ENCODE measurements around the gene HDAC4. TPM values are rescaled to one million over a fixed set of nuclear protein-coding genes. Genes with fewer than 3 reads are reported as not detected.

HDAC4 gene
- polyA plus RNA-seq, 1 donor (not counting 4 experiments of a cell fraction or from before 2014, with no cell fraction given) = 2.9 TPM

DNA sequence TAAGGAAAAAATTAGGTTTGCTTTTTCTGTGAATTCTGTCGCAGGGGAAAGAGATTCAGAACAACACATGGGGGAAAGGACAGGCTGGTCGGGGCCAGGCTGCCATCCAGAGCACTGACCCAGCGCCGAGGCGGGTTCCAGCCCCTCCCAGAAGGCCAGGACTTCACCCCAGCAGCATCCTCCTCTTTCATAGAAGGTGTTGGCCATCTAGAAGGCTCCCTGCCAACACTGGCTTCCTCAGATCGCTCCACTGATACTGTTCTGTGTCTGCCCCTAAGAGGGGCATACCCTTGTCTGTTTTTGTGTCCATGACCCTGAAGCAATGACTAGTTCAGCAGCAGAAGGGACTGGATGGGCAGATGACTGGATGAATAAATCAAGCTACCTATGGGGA is 144.5 kb downstream of the HDAC4 start:
- no peaks in the 10 kb centered on the region for H3K9me3 ChIP-seq (ENCODE audit: control insufficient read depth, low read depth, low read length)
- H3K9ac ChIP-seq (ENCODE audit: control insufficient read depth, extremely low read depth, insufficient read depth, low read length) = no peak overlapping the region
- DNase-seq (ENCODE audit: low read depth, low spot score) = no peak
- dilution Hi-C loops (cut with MboI; ENCODE audit: extremely low pct_ligation_motif_present, low sequenced_read_pairs) = no loop called here
- TF ChIP-seq EZH2 (IDR thresholded peaks at IDR 0.05; ENCODE audit: low read length) = no peak
- TF ChIP-seq, protein P1, sequence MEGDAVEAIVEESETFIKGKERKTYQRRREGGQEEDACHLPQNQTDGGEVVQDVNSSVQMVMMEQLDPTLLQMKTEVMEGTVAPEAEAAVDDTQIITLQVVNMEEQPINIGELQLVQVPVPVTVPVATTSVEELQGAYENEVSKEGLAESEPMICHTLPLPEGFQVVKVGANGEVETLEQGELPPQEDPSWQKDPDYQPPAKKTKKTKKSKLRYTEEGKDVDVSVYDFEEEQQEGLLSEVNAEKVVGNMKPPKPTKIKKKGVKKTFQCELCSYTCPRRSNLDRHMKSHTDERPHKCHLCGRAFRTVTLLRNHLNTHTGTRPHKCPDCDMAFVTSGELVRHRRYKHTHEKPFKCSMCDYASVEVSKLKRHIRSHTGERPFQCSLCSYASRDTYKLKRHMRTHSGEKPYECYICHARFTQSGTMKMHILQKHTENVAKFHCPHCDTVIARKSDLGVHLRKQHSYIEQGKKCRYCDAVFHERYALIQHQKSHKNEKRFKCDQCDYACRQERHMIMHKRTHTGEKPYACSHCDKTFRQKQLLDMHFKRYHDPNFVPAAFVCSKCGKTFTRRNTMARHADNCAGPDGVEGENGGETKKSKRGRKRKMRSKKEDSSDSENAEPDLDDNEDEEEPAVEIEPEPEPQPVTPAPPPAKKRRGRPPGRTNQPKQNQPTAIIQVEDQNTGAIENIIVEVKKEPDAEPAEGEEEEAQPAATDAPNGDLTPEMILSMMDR (optimal IDR thresholded peaks at IDR 0.05 in 1 of 3, IDR thresholded peaks at IDR 0.05 in 1 of 3, conservative IDR thresholded peaks at IDR 0.05 in 1 of 3; ENCODE audit: extremely low read depth in 1 of 3, insufficient read depth in 2 of 3, low read length in 3 of 3) = no peak
- H3K4me1 ChIP-seq (ENCODE audit: control insufficient read depth, extremely low read depth, insufficient read depth, low read length) = peaks cover 7% of the 10 kb centered on the region
- no peak for FAIRE-seq
- H3K9me1 ChIP-seq (ENCODE audit: control insufficient read depth, extremely low read depth, insufficient read depth, low read length) = no peaks in the 10 kb centered on the region
- no peaks in the 10 kb centered on the region for H3K27me3 ChIP-seq (ENCODE audit: control insufficient read depth, extremely low read depth, insufficient read depth, low read length)
- H4K20me1 ChIP-seq (ENCODE audit: control insufficient read depth, extremely low read depth, insufficient read depth, low read length) = no peaks in the 10 kb centered on the region
- H2AFZ ChIP-seq (ENCODE audit: control insufficient read depth, low read length) = no peak overlapping the region
- H3K36me3 ChIP-seq (ENCODE audit: control insufficient read depth in 2 of 2, extremely low read depth in 1 of 2, insufficient read depth in 2 of 2, low read length in 2 of 2) = no peaks in the 10 kb centered on the region
- no peak overlapping the region for H3K4me2 ChIP-seq (ENCODE audit: control insufficient read depth, extremely low read depth, insufficient read depth, low read depth, low read length)
- H3K79me2 ChIP-seq (ENCODE audit: control insufficient read depth, insufficient read depth, low read length) = peaks cover 5% of the 10 kb centered on the region
- no peak overlapping the region for H3K27ac ChIP-seq (ENCODE audit: control insufficient read depth, insufficient read depth, low read length)
- no peak overlapping the region for H3K4me3 ChIP-seq (ENCODE audit: control insufficient read depth in 2 of 3, extremely low read depth in 1 of 3, insufficient read depth in 2 of 3, low read depth in 1 of 3, low read length in 3 of 3)

DNA sequence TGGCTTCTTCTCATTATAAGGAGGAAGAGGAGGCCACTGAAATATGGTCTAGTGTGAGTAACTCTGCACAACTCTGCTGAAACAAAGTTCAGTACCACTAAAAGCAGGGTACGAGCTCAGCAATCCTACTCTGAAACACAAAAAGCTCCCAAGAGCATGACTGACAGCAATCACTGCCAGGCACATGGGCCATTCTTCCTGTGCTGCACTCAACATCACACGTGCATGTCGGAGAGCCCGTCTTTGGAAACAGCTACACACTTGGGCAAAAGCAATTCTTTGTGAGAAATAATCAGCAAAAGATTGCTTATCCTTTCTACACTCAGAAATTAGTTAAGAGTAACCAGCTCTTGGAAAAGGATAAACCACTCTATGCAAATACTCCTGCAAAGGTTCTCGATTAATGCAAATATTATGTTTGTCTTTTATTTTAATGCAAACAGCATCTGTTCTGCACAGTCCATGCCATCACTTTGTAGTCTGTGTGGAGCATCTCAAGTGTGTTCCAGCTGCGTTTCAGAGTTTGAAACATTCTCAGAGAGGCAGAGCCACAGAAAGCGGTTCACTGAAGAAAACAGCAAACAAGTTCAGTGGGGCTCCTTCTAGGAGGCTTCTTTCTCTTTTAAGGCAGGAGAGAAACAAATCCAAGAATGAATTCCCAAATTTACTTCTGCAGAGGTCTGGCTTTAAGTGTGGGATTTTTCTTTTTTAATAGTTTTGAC is 145.0 kb downstream of the HDAC4 start:
- Histone ChIP-seq H3K36me3 (ENCODE audit: control insufficient read depth in 2 of 2, extremely low read depth in 1 of 2, insufficient read depth in 2 of 2, low read length in 2 of 2) (no peaks in the 10 kb centered on the region), H3K4me1 (ENCODE audit: control insufficient read depth, extremely low read depth, insufficient read depth, low read length) (peaks cover 7% of the 10 kb centered on the region), H4K20me1 (ENCODE audit: control insufficient read depth, extremely low read depth, insufficient read depth, low read length) (no peaks in the 10 kb centered on the region), H3K9me1 (ENCODE audit: control insufficient read depth, extremely low read depth, insufficient read depth, low read length) (no peaks in the 10 kb centered on the region), H2AFZ (ENCODE audit: control insufficient read depth, low read length) (no peak overlapping the region), H3K79me2 (ENCODE audit: control insufficient read depth, insufficient read depth, low read length) (peaks cover 5% of the 10 kb centered on the region), H3K9me3 (ENCODE audit: control insufficient read depth, low read depth, low read length) (no peaks in the 10 kb centered on the region), H3K27me3 (ENCODE audit: control insufficient read depth, extremely low read depth, insufficient read depth, low read length) (no peaks in the 10 kb centered on the region), H3K9ac (ENCODE audit: control insufficient read depth, extremely low read depth, insufficient read depth, low read length) (no peak overlapping the region), H3K27ac (ENCODE audit: control insufficient read depth, insufficient read depth, low read length) (no peak overlapping the region), H3K4me3 (ENCODE audit: control insufficient read depth in 2 of 3, extremely low read depth in 1 of 3, insufficient read depth in 2 of 3, low read depth in 1 of 3, low read length in 3 of 3) (no peak overlapping the region), H3K4me2 (ENCODE audit: control insufficient read depth, extremely low read depth, insufficient read depth, low read depth, low read length) (no peak overlapping the region)
- dilution Hi-C loops (cut with MboI; ENCODE audit: extremely low pct_ligation_motif_present, low sequenced_read_pairs) = no loop called here
- FAIRE-seq (no peak), DNase-seq (ENCODE audit: low read depth, low spot score) (no peak)
- no peak for TF ChIP-seq EZH2 (IDR thresholded peaks at IDR 0.05; ENCODE audit: low read length)

DNA sequence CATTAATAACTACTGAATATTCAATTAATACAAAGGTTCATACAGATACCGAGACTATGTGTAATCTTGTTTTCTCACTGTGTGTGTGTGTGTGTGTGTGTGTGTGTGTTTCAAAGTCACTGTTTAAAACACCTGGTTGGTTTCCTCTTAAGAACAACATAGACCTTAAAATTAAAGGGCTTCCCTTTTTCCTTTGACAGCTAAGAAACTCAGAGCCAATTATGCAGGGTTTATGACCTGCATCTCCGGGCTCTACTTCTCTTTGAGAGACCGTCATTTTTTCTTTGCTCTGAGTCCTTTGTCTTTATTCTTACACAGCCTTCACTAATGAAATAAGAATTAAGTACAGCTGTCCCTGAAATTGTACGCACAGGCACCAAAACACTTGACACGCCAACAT is 145.6 kb downstream of the HDAC4 start:
- H3K4me3 ChIP-seq (ENCODE audit: control insufficient read depth in 2 of 3, extremely low read depth in 1 of 3, insufficient read depth in 2 of 3, low read depth in 1 of 3, low read length in 3 of 3) = no peak overlapping the region
- DNase-seq (ENCODE audit: low read depth, low spot score) (no peak), FAIRE-seq (no peak)
- no peaks in the 10 kb centered on the region for H4K20me1 ChIP-seq (ENCODE audit: control insufficient read depth, extremely low read depth, insufficient read depth, low read length)
- no peak overlapping the region for H3K4me2 ChIP-seq (ENCODE audit: control insufficient read depth, extremely low read depth, insufficient read depth, low read depth, low read length)
- H3K9me3 ChIP-seq (ENCODE audit: control insufficient read depth, low read depth, low read length) = no peaks in the 10 kb centered on the region
- H3K27ac ChIP-seq (ENCODE audit: control insufficient read depth, insufficient read depth, low read length) = no peak overlapping the region
- H3K4me1 ChIP-seq (ENCODE audit: control insufficient read depth, extremely low read depth, insufficient read depth, low read length) = peaks cover 7% of the 10 kb centered on the region
- no peak overlapping the region for H3K9ac ChIP-seq (ENCODE audit: control insufficient read depth, extremely low read depth, insufficient read depth, low read length)
- H3K79me2 ChIP-seq (ENCODE audit: control insufficient read depth, insufficient read depth, low read length) = peaks cover 5% of the 10 kb centered on the region
- H3K36me3 ChIP-seq (ENCODE audit: control insufficient read depth in 2 of 2, extremely low read depth in 1 of 2, insufficient read depth in 2 of 2, low read length in 2 of 2) = no peaks in the 10 kb centered on the region
- H3K9me1 ChIP-seq (ENCODE audit: control insufficient read depth, extremely low read depth, insufficient read depth, low read length) = no peaks in the 10 kb centered on the region
- no peak for TF ChIP-seq EZH2 (IDR thresholded peaks at IDR 0.05; ENCODE audit: low read length)
- TF ChIP-seq, protein P1 (optimal IDR thresholded peaks at IDR 0.05 in 1 of 3, IDR thresholded peaks at IDR 0.05 in 1 of 3, conservative IDR thresholded peaks at IDR 0.05 in 1 of 3; ENCODE audit: extremely low read depth in 1 of 3, insufficient read depth in 2 of 3, low read length in 3 of 3) = no peak
- no peak overlapping the region for H2AFZ ChIP-seq (ENCODE audit: control insufficient read depth, low read length)
- H3K27me3 ChIP-seq (ENCODE audit: control insufficient read depth, extremely low read depth, insufficient read depth, low read length) = no peaks in the 10 kb centered on the region
- dilution Hi-C loops (cut with MboI; ENCODE audit: extremely low pct_ligation_motif_present, low sequenced_read_pairs) = no loop called here
